ENCODE results near the gene ASPRV1.
A peak's percentile ranks its signal among the peaks of the same experiment; 100 is the strongest.

- TF ChIP-seq POLR2A (IDR thresholded peaks at IDR 0.05; ENCODE audit: low read depth, low read length) (peak; percentile 82), POLR2AphosphoS5 (IDR thresholded peaks at IDR 0.05; ENCODE audit: low read depth, low read length) (no peak; the same call in 1 of the 2 replicates), TAF1 (IDR thresholded peaks at IDR 0.05; ENCODE audit: borderline replicate concordance, low read depth, low read length) (peak; percentile 72; the same call in 1 of the 2 replicates)
Measured at GRCh38 chr2:69914164-69914949, 47.1 kb downstream of the ASPRV1 start.

Measured in GM12892 (cell line).